Prostate gland (tissue), 2 donors: Measurements from ENCODE around the gene TRAPPC3.

Experiments used
- POLR2AphosphoS5 ChIP-seq: sonication (generic); formaldehyde crosslinking; IDR thresholded peaks from one replicate; pipeline ENCODE4 v1.6.1; 2017; ENCODE audit warnings: antibody characterized with exemption
- TF ChIP-seq, protein P1 (sequence below), 4 experiments: fragments of 200-600 bp in 2 of 4; fragments of 450-650 bp in 2 of 4; sonication (generic) in 2 of 4; IDR thresholded peaks; 1 replicate in 3 of 4; 2 replicates in 1 of 4; pipeline ENCODE4 v1.5.1; 2016 to 2019; ENCODE audit warnings: antibody characterized with exemption in 4 of 4, mild to moderate bottlenecking in 2 of 4, moderate library complexity in 2 of 4

- TF ChIP-seq, protein P1, sequence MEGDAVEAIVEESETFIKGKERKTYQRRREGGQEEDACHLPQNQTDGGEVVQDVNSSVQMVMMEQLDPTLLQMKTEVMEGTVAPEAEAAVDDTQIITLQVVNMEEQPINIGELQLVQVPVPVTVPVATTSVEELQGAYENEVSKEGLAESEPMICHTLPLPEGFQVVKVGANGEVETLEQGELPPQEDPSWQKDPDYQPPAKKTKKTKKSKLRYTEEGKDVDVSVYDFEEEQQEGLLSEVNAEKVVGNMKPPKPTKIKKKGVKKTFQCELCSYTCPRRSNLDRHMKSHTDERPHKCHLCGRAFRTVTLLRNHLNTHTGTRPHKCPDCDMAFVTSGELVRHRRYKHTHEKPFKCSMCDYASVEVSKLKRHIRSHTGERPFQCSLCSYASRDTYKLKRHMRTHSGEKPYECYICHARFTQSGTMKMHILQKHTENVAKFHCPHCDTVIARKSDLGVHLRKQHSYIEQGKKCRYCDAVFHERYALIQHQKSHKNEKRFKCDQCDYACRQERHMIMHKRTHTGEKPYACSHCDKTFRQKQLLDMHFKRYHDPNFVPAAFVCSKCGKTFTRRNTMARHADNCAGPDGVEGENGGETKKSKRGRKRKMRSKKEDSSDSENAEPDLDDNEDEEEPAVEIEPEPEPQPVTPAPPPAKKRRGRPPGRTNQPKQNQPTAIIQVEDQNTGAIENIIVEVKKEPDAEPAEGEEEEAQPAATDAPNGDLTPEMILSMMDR (IDR thresholded peaks at IDR 0.05) = no peak
- TF ChIP-seq POLR2AphosphoS5 = no peak
These were observed 43.0 kb downstream of the TRAPPC3 start for GRCh38 chr1:36106269-36106668.
